Measurements from ENCODE around the gene AGL. TPM values are rescaled to one million over a fixed set of nuclear protein-coding genes. Genes with fewer than 3 reads are reported as not detected.
"Not testable (repeated sequence)": the region's sequence is repeated elsewhere in the genome, so short reads cannot be mapped to it uniquely, and the experiment has no call there.

AGL gene
- total RNA-seq = 49.6 TPM
- long read RNA-seq, full-length matches to known transcripts = 9 of 43 reads
- long read RNA-seq, partial matches to known transcripts = 29 of 43 reads
- long read RNA-seq, other reads (novel, unspliced or antisense) = 5 of 43 reads

DNA sequence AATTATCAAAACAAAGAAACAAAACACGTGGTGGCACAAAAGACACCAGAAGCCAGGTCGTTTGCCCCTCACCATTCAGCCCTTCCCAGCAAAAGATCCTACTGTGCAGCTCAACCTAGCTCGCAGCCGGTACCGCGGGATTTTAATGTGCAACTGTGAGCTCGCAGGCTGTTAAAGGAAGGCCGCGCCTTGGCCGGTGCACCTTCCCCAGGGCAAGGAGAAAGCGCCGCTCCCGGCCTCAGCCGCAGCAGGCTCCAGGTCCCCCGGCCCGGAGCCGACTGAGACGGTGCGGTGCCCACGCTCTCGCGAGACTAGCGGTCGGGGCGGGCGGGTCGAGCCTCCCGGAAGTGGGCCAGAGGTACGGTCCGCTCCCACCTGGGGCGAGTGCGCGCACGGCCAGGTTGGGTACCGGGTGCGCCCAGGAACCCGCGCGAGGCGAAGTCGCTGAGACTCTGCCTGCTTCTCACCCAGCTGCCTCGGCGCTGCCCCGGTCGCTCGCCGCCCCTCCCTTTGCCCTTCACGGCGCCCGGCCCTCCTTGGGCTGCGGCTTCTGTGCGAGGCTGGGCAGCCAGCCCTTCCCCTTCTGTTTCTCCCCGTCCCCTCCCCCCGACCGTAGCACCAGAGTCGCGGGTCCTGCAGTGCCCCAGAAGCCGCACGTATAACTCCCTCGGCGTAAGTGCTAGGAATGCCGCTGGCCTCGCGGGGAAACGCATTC, at the start of gene AGL:
TSS of gene AGL (plus strand) at position 618 of the 715 bp plus-strand sequence. CDS start 682 bp downstream, outside the sequence.
- intact Hi-C loops (cut with DNase I) = no loop called here
- ATAC-seq (ENCODE audit: poor library complexity) (peak; percentile 97), DNase-seq (peak; percentile 92)

DNA sequence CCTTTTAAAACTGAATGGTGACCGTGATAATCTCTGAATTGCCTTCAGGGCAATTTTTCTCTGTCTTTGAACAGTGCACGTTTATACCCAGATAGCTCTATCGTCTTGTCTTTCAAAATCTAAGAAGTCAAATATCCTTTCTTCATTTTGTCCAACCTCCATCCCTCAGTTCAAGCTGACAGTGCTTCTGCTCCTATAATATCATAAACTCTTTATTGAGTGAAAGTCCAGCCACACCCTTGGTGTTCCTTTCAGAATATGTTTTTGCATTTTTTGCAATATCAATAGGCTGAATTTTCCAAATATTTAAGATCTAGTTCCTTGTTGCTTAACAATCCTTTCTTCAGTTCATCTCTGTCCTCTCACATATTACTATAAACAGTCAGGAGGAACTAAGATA, 48.6 kb upstream of the AGL start:
- DNase-seq (no peak), ATAC-seq (ENCODE audit: poor library complexity) (no peak)
- intact Hi-C loops (cut with DNase I) = loop anchor here (10.0 kb wide), 1 partner anchor 663 kb away; no protein-coding TSS in a partner anchor

DNA sequence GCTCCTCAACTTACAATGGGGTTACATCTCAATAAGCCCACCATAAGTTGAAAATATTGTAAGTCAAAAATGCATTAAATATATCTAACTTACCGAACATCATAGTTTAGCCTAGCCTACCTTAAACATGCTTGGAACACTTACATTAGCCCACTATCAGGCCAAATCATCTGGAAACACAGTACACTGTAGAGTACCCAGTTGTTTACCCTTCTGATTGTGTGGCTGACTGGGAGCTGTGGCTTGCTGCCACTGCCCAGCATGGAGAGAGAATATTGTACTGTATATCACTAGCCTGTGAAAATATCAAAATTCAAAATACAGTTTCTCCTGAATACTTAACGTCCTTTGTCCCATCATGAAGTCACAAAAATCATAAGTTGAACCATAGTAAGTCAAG, 43.3 kb upstream of the AGL start:
- DNase-seq = no peak
- intact Hi-C loops (cut with DNase I) = loop anchor here (5.0 to 10.0 kb wide), 2 partner anchors 658 to 1060 kb away; no protein-coding TSS in a partner anchor
- no peak for ATAC-seq (ENCODE audit: poor library complexity)

DNA sequence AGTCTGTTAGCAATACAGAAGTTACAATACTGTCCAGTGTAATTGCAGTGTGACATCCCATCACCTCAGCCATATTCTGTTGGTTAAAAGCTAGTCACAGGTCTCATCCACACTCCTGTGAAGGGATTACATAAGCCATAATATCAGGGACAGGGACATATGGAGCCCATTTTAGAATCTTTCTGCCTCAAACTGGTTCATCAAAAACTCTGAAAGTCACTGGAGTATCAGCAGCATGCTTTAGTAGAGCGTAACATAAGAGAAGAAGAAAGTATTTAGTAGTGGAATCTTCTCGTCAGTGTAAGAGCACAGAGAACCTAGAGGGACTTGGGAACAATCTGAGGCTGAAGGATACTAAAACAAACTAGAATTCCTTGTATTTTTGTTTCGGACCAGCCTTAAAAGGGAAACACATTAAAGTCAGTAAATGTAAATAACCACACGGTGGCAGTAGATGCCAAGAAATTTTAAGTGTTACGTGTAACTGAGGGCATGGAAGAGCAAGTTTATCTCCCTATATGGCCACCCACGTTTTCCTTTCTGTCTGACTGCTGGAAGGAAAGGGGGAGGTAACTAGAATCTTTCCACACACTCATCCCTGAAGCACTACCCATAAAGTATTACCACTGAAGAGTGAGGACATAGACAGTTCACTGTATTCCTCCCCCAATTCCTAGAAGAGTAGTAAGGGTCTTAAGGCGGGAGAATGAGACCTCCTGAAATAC, 41.6 kb upstream of the AGL start:
- DNase-seq (no peak), ATAC-seq (ENCODE audit: poor library complexity) (peak; percentile 94)
- intact Hi-C loops (cut with DNase I) = loop anchor here (5.0 to 10.0 kb wide), 2 partner anchors 656 to 1059 kb away; no protein-coding TSS in a partner anchor

DNA sequence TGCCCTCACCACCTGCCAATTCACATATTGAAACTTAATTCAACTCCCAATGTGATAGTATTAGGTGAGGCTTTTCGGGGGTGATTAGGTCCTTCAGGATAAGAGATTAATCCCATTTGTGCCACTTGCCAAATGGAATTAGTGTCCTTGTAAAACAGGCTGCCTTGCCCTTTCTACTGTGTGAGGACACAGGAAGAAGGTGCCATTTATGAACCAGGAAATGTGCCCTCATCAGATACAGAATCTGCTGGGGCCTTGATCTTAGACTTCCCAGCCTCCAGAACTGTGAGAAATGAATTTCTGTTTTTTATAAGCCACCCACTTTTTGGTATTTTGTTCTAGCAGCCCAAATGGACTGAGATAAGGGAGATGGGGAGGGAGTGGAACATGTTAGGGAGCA, 39.1 kb upstream of the AGL start:
- DNase-seq (no peak), ATAC-seq (ENCODE audit: poor library complexity) (no peak)
- intact Hi-C loops (cut with DNase I) = no loop called here

DNA sequence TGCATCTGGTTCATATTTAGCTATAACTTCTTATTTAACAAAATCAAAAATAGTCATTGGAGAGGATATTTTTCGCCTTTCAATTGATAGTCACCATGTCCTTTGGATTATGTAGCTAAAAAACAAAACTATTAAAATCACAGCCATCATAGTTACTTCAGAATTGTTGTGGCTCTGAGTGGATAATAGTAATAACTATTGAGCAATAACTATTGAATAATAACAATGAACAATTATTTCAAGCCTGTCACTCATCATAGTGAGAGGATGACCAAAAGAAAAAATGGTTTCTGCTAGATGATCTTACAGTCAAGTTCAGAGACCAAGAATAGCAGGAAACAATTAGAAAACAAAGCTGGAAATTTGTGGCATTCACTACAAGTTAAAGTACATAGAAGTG, 38.4 kb upstream of the AGL start:
- no peak for DNase-seq
- ATAC-seq (ENCODE audit: poor library complexity) = no peak
- intact Hi-C loops (cut with DNase I) = no loop called here

DNA sequence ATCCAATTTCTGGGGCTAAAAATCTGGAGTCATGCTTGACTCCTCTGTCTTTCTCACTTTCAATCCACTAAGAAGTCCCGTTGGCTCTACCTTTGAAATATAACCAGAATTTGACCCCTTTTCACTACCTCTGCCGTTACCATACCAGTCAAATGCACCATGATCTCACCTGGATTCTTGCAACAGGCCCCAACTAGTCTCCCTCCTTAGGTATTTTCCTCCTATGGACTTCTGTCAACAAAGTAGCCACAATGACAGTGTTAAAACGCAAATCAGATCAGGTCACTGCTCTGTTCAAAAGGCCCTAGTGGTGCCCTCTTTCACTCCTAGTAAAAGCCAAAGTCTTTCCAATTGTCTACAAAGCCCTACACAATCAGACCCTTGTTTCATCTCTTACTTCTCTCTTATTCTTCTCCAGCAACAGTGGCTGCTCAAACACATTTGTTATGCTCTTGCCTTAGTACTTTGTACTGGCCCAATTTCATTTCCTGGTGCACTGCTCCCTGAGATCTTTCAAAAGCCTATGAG, 35.7 kb upstream of the AGL start:
- DNase-seq (no peak), ATAC-seq (ENCODE audit: poor library complexity) (no peak)
- intact Hi-C loops (cut with DNase I) = no loop called here

DNA sequence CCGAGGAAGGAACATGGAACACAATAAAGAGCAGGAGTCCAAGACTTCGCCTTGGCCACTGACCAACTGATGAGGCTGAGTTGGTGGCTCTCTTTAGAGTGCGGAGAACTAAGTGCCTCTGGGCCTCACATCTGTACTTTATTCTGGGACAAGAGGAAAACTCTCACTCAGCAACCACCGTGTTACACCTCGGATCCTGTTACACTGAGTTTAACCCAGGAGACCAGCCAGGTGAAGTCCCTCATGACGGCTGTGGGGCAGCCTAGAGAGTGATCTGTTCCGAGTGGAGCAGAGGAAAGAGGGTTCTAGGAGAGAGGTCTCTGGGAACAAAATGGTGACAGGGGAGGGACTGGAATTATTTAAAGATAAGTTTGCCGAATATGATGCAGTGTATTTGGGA, 33.5 kb upstream of the AGL start:
- intact Hi-C loops (cut with DNase I) = no loop called here
- DNase-seq (no peak), ATAC-seq (ENCODE audit: poor library complexity) (no peak)

DNA sequence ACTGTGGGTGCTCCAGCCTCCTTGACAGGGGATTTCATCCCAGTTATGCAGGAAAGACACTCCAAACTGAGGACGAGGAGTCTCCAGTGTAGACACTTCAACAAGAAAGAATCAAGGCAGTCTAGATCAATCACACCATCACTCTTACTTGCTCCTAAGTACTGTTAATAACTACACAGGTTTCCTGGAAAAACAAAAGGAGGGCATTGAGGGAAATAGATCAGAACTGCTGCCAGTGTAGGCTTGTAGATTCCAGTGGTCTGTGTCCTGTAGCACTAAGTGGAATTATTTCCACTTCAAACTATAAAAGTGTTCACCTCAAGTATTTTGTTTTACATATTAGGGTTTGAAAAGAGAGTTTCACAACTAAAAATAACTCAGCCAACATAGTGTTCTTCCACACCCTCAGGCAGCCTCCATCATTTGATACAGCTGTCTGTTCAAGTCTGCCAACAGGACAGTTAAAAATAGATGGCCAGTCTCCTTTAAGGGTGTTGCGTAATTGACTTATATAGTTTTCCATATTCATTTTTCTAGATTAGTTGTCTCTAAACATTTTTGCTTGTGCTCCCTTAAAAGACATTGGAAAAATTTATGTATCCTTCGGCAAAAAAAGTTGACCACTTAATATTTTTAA, 32.0 kb upstream of the AGL start:
- ATAC-seq (ENCODE audit: poor library complexity) = peak; percentile 88
- no peak for DNase-seq
- intact Hi-C loops (cut with DNase I) = no loop called here

DNA sequence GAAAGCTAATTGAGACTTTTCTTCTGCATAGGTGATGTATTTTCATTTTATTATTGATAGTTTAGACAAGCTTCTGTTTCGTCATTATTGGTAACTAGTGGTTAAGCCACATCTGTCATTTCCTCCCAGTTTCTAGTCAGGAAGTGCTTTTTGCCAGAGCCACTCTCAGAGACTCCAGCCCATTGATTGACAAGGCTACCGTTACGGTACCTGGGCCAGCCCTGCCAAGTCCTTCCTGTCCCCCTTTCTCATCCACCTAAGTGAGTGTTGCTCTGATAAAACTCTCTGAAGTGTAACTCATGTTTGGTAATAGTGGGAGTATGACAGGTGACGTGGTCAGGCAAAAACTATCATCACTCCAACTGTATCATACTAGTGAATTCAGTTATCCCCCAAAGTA, 29.6 kb upstream of the AGL start:
- no peak for DNase-seq
- no peak for ATAC-seq (ENCODE audit: poor library complexity)
- intact Hi-C loops (cut with DNase I) = no loop called here

DNA sequence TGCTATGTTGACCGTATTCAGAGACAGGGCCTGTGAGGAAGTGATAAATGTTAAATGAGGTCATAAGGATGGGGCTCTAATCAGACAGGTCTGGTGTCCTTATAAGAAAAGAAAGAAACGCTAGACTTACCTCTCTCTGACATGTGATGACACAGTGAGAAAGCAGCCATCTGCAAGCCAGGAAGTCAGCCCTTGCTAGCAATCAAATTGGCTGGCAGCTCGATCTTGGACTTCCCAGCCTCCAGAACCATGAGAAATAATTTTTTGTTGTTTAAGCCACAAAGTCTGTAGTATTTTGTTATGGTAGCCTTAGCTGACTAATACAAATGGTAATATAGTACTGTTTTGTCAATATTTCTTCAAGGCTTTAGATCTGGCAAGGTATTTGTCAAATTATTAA, 25.1 kb upstream of the AGL start:
- ATAC-seq (ENCODE audit: poor library complexity) (no peak), DNase-seq (no peak)
- intact Hi-C loops (cut with DNase I) = no loop called here

DNA sequence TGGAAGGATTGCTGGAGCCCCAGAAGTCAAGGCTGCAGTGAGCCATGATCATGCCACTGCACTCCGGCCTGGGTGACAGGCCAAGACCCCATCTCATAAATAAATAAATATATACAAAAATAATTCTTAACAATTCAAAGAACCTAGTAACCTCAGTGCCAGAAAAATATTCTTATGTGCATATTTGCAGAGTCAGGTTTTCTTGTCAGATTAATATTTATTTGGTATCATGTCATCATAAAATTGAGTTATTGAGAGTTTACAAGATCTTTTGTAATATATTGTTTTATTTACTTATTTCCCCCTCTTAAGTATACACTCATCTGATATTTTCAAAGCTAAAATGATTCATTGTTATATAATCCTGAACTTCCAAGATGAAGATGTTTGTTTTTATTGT, 24.5 kb upstream of the AGL start:
- no peak for DNase-seq
- no peak for ATAC-seq (ENCODE audit: poor library complexity)
- intact Hi-C loops (cut with DNase I) = no loop called here

DNA sequence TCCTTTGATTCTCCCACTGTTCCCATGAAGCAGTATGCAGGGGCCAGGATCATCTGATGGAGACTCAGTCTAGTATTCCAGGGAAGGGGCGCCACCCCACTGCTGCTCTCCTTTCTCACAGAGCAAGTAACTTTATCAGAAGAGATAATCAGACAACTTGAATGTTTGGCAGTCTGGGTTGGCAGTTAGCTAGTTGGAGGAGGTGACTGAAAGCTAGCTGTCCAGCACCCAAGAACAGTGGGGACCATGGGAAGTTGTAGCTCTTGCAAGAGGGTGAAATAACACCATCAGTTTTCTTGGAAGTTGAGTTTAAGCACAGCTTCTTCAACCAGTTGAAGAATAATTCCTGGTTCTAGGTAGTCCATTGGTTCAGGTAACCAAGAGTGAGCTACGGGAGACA, 22.2 kb upstream of the AGL start:
- intact Hi-C loops (cut with DNase I) = no loop called here
- no peak for DNase-seq

DNA sequence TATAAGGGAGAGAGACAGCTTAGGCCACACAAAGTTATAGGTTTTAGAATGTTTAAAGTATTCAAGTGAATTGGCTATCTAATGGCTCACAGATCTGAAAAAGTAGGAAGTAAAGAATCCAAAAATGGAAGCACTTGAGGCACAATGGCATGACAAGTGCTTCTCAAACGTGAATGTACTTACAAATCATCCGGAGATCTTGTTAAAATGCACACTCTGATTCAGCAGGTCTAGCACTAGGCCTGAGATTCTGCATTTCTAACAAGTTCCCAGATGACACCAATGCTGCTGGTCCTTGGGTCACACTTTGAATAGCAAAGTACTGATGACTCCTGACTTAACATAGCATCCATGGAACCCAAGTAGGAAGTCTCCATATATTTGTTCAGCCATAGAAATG, 20.9 kb upstream of the AGL start:
- ATAC-seq (ENCODE audit: poor library complexity) = no peak
- DNase-seq = no peak
- intact Hi-C loops (cut with DNase I) = no loop called here

More for the DNA sequence above, 22.2 kb upstream of the AGL start:
- no peak for ATAC-seq (ENCODE audit: poor library complexity)

DNA sequence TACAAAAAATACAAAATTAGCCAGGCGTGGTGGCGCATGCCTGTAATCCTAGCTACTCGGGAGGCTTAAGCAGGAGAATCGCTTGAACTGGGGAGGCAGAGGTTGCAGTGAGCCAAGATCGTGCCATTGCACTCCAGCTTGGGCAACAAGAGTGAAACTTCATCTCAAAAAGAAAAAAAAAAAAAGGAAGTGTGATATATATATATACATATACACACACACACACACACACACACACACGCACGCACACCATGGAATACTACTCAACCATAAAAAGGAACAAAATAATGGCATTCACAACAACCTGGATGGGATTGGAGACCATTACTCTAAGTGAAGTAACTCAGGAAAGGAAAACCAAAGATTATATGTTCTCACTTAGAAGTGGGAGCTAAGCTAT, 16.2 kb upstream of the AGL start:
- intact Hi-C loops (cut with DNase I); DNase-seq; ATAC-seq (ENCODE audit: poor library complexity): not testable (repeated sequence)

DNA sequence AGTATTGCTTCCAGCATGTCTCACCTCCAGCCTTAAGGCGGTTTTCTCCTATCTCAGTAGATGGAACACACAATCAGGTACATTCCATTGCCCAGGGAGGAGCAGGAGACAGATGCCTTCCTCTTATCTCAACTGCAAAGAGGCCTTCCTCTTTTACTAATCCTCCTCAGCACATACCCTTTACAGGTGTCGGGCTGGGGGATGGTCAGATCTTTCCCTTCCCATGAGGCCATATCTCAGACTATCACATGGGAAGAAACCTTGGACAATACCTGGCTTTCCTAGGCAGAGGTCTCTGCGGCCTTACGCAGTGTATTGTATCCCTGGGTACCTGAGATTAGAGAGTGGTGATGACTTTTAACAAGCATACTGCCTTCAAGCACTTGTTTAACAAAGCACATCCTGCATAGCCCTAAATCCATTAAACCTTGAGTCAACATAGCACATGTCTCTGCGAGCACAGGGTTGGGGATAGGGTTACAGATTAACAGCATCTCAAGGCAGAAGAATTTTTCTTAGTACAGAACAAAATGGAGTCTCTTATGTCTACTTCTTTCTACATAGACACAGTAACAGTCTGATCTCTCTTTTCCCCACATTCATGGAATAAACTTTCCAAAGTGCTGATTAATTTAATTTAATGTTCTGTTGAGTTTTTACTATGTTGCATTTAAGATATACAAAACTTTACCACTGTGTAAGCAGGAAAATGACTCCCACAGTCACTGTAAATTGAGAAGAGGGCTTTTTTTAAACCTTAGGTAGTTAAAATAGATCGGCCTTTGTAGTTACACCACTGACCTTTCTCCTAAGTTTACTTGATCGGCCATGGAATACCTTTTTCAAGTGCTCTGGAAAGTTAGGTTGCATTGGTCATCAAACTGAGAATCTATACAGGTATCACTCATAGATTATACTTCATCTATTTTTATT, 13.7 kb upstream of the AGL start:
- intact Hi-C loops (cut with DNase I); ATAC-seq (ENCODE audit: poor library complexity); DNase-seq: not testable (repeated sequence)

DNA sequence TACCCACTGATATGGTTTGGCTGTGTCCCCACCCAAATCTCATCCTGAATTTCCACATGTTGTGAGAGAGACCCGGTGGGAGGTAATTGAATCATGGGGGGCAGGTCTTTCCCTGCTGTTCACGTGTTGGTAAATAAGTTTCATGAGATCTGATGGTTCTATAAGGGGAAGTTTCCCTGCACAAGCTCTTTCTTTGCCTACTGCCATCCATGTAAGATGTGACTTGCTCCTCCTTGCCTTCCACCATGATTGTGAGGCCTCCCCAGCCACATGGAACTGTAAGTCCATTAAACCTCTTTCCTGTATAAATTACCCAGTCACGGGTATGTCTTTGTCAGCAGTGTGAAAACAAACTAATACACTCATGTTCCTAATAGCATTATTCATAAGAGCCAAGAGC, 9.8 kb upstream of the AGL start:
- DNase-seq; intact Hi-C loops (cut with DNase I); ATAC-seq (ENCODE audit: poor library complexity): not testable (repeated sequence)

DNA sequence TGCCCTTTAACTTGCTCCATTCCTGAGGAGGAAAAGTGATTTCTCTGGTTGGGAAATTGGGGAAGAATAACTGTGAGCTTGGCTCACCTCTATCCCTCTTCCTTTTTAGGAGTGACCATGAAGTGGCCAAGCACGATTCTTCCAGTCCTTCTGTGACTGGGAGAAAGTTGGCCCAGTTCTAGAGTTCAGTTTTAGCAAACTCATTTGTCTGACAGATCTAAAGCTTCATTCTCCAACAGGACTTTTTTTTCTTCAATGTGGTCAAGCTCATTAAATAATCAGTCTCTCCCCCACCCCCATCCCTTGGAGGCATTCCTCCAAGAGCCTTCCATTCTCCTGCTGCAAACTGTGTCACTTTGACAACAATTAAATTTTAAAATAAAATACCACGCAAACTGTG, 6.4 kb upstream of the AGL start:
- intact Hi-C loops (cut with DNase I) = no loop called here
- DNase-seq (no peak), ATAC-seq (ENCODE audit: poor library complexity) (peak; percentile 80)
